Effector CD8-positive, alpha-beta T cell (primary cell): Measurements from ENCODE around the gene NPM3.
A peak's percentile ranks its signal among the peaks of the same experiment; 100 is the strongest.
"Not testable (repeated sequence)": the region's sequence is repeated elsewhere in the genome, so short reads cannot be mapped to it uniquely, and the experiment has no call there.

Experiments
- DNase-seq: peaks from one replicate; lab custom pipeline; 2025; lab: John Stamatoyannopoulos, UW

NPM3 gene

GRCh38 chr10:101807158-101807557, 23.9 kb upstream of the NPM3 start:
- DNase-seq: no peak

DNA sequence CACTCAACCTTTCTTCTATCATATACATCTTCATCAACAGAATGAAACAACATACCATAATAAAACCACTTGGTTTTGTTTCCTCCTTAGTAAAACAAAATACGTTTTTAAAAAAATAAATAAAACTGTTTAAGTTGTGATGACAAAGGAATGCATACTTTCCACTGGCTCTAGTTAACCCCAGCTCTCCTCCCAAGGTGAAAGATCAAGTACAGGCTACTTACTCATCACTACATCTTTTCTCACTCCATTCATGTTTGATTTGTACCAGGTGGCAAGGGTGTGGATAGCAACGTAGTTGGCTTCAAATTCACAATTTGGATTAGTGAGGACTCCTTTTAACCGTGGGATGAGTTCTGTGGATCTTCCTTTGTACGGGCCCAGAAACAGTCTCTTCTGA, 20.3 kb upstream of the NPM3 start:
- no peak for DNase-seq

DNA sequence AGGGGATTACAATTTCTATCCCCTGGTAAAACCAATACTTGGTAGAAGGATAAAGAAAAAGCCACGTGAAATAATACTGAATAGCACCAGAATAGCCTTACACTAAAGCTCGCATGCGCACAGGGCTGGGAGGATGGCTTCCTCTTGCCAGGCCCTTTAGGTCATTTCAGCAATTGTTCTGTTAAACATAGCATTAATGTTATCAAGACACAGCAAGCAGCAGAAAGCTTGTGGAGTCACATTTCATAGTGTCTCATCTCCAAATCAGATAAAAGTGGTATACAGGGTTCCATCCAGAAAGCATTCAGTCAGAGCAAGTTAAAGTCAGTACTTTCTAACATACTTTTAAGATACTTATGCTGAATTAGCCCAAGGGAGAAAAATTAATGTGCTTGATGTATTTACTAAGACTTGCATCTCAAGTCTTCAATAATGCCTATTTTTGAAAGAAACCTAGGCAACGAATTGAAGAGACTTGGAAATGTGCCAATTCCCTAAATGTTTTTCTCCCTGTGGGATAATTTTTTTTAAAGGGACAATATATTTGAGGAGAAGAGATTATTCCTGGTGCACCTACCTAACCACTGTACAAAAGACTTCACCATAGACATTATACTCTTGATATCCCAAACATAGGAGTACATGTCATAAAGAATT, 14.3 kb upstream of the NPM3 start:
- DNase-seq: no peak

GRCh38 chr10:101793526-101793925, 10.3 kb upstream of the NPM3 start:
- no peak for DNase-seq

GRCh38 chr10:101789686-101790085, 6.4 kb upstream of the NPM3 start:
- DNase-seq: no peak

GRCh38 chr10:101789231-101789630, 6.0 kb upstream of the NPM3 start:
- DNase-seq: not testable (repeated sequence)

DNA sequence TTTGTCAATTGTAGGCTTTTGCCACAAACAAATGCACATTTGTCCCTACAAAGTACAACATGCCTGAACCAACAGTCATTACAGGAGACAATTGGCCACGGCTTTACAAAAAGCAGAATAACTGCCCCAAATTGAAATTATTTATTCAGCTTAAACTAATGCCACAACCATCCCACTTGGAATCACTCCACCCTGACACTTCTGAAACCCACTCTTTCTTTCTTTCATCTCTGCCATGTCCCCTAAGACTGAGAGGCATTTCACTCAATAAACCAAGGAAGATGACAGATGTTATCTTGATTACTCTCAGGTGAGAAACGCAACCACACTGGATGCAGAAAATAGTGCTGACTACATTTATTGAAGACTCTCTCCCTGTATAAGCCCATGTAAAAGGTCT, 2.6 kb upstream of the NPM3 start:
- no peak for DNase-seq

- no peak for DNase-seq
These were observed 1.3 kb upstream of the NPM3 start for GRCh38 chr10:101784558-101784957.

- DNase-seq: no peak
These were observed 481 bp upstream of the NPM3 start for GRCh38 chr10:101783736-101784118.

DNA sequence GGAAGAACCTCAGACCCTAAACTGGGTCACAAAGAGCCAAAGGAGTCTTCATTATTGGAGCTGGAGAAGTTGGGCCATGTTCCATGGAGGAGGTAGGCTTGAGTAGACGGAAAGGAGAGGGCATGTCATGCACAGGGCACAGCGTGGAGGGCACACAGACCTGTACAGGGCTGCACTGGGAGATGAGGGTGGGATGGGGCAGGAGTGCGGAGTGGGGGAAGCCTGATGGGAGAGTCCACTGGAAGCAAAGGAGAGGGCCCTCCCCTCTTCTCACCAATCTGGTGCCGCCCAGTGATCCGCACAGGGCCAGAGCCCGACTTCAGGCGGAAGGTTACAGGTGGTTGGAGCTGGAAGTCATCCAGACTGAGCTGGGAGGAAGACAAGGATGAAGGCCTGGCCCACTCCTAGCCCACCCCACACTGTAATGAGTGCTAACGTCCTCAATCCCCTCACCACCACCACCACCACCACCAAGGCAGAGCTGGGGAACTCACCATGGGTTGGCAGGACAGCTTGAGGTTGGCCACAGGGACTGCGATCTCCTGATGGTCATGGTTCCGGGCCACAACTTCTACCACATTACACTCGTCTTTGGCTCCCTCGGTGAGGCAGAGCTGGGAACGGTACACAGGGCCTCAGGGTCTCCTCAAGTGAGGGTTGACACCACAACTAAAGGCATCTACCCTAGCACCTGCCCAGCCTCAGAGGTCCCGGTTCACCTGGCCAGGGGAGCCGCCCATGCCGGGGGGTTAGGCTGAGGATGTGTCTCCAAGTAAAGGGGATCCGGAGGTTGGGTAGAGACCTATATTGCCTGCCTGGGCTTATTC, 1.0 kb downstream of the NPM3 start:
- DNase-seq: no peak

DNA sequence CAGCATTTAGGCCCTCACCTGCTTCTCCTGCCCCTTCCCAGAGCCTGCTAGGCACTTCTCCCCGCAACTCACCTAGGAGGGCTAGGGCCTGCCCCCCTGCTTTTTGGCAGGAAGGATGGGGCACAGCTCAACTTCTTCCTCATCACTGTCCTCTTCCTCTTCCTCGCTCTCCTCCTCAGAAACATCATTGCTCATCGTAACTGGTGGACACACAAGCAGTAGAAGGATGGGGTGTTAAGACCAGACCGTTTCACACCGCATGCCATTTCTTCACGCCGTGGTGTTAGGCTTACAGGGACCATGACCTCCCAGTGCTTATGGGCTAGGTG, 1.6 kb downstream of the NPM3 start:
- DNase-seq: no peak

- peak; percentile 49 for DNase-seq
These were observed 2.2 kb downstream of the NPM3 start for GRCh38 chr10:101780818-101781654.

- no peak for DNase-seq
These were observed 2.9 kb downstream of the NPM3 start for GRCh38 chr10:101780187-101780817.

DNA sequence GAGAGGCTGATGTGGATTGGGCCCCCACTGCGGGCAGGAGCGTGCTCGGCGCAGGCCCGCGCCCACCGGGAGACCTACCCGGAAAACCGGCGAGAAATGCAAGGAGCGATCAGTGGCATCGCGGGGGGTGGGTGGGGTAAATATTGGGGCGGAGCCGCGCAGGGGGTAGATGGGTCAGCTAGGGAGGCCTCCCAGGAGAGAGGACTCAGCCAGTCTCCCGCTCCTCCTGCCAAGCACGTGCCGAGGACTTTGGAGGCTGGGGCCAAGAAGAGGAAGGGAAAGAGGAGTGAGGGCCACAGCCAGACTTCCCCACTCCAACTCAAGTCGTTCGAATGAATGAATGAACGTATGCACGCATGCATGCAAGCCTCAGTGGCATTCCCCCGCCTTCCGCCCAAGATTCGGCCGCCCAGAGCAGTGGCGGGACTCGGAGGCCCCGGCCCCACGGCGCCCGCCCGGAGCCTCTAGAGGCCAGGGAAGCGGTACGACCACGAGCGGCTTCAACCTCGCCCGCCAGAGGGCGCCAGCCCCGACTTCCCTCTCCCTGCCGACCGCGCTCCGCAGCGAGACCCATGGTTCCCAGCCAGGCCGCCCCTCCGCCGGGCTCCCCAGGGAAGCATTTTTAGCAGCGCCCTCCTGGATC, 3.6 kb downstream of the NPM3 start:
- DNase-seq: peak; percentile 69

DNA sequence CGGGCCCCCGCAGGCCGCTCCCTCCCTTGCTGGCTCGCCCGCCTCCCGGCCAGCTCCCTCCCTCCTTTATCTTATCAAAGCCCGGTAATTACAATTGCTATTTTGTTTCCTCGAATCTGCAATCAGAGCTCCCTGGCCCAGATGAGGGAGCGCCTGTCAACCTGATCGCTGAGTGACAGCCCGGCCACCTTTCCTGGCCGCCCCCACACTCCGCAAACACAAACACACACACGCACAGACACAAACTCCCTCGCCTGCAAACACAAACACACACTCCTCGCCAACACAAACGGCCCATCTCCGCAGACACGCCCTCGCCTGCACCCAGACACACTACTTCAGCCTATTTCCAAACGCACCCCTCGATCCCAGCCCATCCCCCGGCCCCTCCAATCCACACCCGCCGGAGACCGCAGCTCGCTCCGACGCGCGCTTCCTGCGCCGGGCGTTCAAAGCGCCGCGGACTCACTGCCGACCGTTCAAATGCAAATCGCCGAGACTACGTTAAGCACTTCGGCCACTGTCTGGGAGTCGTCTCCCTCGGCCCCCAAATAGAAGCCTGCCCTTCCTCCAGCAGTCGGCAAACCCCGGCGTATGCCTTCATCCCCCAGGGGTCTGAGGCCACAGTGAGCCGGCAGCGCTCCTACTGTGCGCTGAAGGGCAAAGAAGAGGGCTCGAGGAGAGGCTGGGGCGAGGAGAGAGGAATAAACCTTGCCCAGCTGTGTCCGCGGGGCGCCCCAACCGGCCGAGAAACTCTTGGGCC, 4.3 kb downstream of the NPM3 start:
- no peak for DNase-seq

- DNase-seq: no peak
These were observed 5.0 kb downstream of the NPM3 start for GRCh38 chr10:101778151-101778780.

GRCh38 chr10:101777619-101778145, 5.6 kb downstream of the NPM3 start:
- no peak for DNase-seq

GRCh38 chr10:101776161-101776817, 7.0 kb downstream of the NPM3 start:
- no peak for DNase-seq

DNA sequence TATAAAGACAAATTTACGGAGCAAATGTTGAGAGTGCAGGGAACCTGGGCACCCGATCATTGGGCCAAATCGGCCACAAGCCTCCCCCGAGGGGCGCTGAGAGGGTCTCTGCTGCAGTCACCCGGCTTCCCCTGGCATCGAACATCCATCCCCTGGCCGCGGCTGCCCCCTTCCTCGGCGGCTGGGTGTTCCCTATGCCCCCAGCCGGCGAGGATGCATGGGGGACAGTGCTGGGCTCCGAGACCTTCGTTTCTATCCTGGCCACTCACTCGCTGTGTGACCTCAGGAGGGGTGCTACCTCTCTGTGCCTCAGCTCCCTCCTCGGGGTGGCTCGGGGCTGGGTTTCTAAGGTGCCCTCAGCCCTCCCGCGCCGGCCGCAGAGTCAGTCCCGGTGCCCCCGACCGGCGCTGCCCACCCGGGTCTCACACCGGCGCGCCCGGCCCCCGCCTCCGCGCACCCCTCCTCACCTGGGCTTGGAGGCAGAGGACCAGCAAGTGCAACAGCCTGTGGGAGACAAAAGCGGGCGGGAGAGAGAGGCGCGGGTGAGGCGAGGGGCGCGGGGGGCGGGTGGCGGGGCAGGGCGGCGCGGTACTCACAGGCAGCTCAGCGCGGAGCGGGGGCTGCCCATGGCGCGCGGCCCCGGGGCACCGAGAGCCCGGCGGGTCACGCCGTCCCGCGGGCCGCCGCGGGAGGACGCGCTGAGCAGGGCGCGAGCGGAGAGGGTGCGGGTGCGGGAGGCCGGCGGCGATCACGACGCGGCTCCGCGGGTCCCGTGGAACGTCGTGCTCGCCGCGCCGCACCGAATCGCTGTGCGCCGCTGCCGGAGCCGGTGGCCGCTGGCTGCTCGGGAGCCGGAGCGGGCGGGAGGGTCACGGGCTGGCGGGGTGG, 7.7 kb downstream of the NPM3 start, which contains the start of gene FGF8:
TSS of gene FGF8 (minus strand) at position 842 of the 888 bp plus-strand sequence. CDS start at position 628, 214 bp downstream.
- DNase-seq: no peak
